GM19395 (cell line): ENCODE measurements around the gene NEK7.
"Not testable (repeated sequence)": the region's sequence is repeated elsewhere in the genome, so short reads cannot be mapped to it uniquely, and the experiment has no call there.

ENCODE experiments used
- ATAC-seq: cut with Tn5 transposase; IDR thresholded peaks from one replicate; pipeline ENCODE4 v1.9.1; 2021; ENCODE audit warnings: mild to moderate bottlenecking, moderate library complexity; ENCODE audit not compliant: unreplicated experiment

The NEK7 gene

GRCh38 chr1:198156745-198157240 is at the start of gene NEK7:
Gene NEK7, plus strand, starts transcription at chr1:198156998. Its CDS starts 75,583 bp downstream, at chr1:198232581.
- peak; percentile 47 for ATAC-seq

DNA sequence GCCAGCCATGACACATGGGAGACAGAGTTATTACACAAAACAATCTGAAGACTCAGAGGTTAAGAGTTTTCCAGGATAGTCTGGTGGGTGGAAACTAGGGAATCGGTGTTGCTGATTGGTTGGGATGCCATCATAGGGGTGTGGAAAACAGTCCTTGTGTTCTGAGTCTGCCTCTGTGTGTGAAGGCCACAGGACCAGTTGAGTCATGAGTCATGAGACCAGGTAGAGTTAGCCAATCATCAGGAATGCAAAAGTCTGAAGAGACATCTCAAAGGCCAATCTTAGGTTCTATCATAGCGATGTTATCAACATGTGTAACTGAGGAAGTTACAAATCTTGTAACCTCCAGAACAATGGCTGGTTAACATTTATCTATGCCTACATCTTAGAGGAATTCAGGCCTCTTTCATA is 49.7 kb upstream of the NEK7 start:
- no peak for ATAC-seq

DNA sequence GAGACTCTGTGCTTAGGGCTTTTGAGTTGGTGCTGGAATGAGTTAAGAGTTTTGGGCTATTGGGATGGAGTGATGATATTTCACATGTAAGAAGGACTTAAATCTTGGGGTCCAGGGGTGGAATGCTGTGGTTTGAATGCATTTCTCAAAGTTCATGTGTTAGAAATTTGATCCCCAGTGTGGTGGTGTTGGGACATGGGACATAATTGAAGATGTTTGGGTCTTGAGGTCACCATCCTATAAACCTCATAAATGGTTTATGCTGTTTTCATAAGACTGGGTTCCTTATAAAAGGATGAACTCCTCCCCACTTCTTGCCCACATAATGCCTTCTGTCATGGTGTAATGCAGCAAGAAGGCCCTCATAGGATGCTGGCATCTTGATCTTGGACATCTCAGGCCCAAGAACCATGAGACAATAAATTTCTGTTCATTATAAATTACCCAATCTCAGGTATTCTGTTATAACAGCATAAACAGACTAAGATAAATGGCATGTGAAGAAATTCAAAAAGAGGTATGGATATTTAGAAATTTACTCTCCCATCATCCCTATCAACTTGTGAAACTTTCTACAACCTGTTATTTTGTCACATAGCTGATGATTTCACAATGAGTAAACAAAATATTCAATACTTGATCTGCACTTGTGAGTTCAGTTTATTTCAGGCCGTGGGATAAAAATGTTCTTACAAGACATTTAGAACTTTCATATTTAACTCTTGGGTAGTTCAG is 48.0 kb upstream of the NEK7 start:
- ATAC-seq: no peak

GRCh38 chr1:198109371-198109715 is 47.5 kb upstream of the NEK7 start:
- ATAC-seq: no peak

DNA sequence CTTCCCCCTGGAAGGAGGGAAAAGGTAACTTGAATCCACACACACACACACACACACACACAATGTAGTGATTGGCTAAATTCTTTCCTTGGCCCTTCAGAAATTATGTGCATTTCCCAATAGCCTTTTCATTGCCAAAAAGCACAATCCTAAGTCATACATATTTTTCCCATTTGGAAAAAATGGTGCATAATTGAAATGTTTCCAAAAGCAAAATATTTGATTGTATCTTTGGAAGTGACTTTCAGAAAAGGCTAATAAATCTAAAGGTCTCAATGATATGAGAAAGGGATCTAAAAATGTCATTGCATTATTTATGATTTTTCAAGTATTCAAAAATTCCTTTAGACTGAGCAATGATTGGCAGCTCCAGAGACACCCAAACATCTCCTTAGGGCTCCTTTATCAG is 43.5 kb upstream of the NEK7 start:
- no peak for ATAC-seq

DNA sequence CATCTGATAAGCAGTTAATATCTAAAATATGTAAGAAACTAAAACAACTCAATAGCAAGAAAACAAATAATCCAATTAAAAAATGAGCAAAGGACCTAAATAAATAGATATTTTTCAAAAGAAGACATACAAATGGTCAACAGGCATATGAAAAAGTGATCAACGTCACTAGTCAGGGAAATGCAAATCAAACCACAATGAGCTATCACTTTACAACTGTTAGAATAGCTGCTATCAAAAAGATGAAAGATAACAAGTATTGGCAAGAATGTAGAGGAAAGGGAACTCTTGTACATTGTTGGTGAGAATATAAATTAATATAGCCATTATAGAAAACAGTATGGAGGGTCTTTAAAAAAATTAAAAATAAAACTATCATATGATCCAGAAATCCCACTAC is 40.7 kb upstream of the NEK7 start:
- ATAC-seq: no peak

- ATAC-seq: no peak
Measured at GRCh38 chr1:198116469-198116868, 40.3 kb upstream of the NEK7 start.

- no peak for ATAC-seq
Measured at GRCh38 chr1:198117267-198117666, 39.5 kb upstream of the NEK7 start.

DNA sequence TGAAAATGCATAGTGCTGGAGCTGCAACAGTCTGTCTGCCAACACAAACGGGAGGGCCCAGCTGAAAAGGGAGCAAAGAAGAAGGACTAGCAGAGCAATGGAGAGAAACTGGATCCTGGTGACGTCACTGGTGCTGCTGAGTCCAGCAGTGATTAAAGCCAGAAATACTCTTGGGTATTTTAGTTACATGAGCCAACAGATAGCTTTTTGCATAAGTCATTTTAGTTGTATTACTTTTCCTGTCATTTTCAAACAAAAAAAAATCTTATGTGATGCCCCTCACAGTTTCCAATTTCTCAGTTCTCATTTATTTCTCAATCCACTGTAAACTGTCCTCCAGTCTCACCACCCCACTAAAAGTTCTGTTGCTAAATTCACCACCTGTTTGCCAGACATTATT is 38.7 kb upstream of the NEK7 start:
- ATAC-seq: no peak

- ATAC-seq: no peak
Measured at GRCh38 chr1:198119906-198120305, 36.9 kb upstream of the NEK7 start.

DNA sequence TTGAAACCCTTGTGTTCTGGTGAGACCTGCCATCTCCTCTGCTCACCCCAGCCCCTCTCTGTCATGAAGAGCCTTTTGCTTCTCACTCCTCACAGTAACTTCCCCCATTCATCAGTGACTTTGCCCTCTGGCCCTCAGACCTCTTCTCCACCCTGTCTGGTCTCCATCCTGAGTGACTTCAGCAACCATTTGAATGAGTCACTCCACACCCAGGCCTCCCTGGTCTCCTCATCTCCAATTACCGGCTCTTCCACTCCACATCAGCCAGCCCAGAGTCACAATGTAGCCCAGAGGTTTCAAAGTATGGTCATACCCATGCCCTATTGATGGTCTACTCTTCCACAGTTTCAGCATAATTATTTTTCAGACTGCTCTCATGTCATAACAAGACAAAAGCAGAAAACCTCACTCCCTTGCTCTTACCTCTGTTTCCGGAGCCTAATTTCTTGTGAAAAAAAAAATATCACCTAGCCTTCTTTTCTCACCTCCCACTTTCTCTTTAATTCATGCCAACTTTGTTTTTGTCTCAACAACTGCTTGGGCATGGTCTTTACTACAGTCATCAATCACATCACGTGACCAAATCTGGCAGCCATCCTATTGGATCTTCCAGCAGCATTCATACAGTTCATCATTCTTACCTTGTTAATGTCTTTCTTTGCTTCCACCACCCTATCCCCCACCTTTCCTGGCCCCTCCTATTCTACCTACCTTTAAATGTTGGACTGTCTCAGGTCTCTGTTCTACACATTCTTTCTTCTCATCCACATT is 35.6 kb upstream of the NEK7 start:
- ATAC-seq: no peak

DNA sequence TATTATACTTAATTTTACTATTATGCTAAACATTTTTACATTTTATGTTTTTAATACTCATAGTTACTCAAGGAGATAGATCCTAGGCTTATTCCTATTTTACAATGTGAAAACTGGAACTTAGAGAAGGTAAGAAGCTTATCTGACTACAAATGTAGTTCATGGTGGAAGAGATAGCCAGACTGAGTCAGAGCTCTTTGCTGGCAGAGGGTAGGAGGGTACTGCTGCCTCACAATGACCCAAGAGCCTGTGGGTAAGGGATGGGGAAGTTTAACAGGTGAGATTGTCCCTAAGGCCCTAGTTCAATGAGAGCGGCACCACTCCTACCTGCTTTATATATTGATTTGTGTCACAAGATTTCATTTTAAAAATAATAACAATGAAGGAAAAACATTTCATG is 34.1 kb upstream of the NEK7 start:
- no peak for ATAC-seq

- no peak for ATAC-seq
Measured at GRCh38 chr1:198123133-198123532, 33.7 kb upstream of the NEK7 start.

DNA sequence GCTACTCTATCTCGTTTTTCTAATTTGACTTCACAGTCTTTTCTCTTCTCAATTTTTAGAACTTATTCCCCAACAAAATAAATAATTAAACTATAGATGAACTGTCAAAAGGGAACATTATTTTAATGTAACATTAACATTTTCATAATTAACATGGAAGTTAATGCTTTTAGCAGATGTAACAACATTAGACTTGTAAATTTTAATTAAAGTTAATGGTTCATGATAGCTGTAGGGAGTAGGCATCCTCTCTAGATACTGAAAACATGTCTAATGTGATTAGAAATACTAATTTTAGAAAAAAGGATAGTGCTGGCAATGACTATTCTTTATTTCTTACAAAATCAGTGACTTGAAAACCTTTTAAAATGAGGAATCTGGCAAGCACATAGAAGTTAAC is 32.1 kb upstream of the NEK7 start:
- no peak for ATAC-seq

GRCh38 chr1:198125995-198126735 is 30.6 kb upstream of the NEK7 start:
- ATAC-seq: no peak

- ATAC-seq: no peak
Measured at GRCh38 chr1:198128533-198128932, 28.3 kb upstream of the NEK7 start.

DNA sequence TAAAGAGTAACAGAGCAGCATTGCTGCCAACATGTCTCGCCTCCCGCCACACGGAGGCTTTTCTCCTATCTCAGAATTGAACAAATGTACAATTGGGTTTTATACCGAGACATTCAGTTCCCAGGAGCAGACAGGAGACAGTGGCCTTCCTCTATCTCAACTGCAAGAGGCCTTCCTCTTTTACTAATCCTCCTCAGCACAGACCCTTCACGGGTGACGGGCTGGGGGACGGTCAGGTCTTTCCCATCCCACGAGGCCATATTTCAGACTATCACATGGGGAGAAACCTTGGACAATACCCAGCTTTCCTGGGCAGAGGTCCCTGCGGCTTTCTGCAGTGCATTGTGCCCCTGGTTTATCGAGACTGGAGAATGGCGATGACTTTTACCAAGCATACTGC is 26.7 kb upstream of the NEK7 start:
- ATAC-seq: not testable (repeated sequence)

DNA sequence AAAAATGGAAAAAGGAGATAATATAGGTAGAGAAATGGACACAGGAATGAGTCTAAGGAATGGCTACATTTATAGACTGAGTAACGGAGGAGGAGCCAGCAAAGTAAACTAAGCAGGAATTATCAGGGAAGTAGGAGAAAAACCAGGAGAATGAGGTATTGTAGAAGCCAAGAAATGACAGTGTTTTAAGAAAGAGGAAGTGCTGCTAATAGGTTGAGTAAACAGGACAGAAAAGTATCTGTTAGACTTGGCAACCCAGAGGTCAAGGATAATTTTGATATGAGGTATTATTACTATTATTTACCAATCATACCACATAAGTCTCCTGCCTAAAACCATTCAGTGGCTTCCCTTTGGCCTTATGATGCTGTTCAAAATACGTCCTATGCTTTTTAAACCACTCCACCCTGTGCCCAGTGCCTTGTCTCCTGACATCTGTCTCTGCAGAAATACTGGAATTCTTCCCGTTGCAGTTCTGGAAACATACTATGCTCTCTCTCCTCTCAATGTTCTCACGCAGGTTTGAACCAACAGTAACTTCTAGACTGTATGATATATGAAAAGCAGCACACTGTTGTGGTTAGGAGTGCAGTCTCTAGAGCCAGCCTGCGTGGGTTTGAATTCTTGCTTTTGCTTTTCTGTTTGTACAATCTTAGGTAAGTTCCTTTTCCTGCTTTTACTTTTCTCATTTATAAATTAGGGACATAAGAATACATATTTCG is 24.6 kb upstream of the NEK7 start:
- ATAC-seq: peak; percentile 93

DNA sequence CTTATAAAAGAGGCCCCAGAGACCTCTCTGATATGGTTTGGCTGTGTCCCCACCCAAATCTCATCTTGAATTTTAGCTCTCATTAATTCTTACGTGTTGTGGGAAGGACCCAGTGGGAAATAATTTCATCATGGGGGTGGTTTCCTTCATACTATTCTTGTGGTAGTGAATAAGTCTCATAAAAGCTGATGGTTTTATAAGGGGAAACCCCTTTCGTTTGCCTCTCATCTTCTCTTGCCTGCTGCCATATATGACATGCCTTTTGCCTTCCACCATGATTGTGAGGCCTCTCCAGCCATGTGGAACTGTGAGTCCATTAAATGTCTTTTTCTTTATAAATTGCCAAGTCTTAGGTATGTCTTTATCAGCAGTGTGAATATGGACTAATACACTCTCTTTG is 22.5 kb upstream of the NEK7 start:
- ATAC-seq: no peak

GRCh38 chr1:198135366-198135765 is 21.4 kb upstream of the NEK7 start:
- ATAC-seq: no peak
